ENCODE measurements around the gene STARD10. TPM values are rescaled to one million over a fixed set of nuclear protein-coding genes. Genes with fewer than 3 reads are reported as not detected.

Gene STARD10
- polyA plus RNA-seq, 2 of the 4 experiments (the other 2 are of a cell fraction): 21.2 to 23.2 TPM

- ChIA-PET CTCF (interaction anchor here (0.5 to 15.7 kb wide), 11 partner anchors 11 to 480 kb away, joined by 3 to 339 read pairs (median 6); partner anchors contain the start of gene FCHSD2), POLR2A (no interaction called here)
- 89% methylated on average over 8 of the region's 8 CpGs for WGBS (ENCODE audit: missing lambda C conversion rate)
- Histone ChIP-seq H3K4me2 (no peak overlapping the region), H3K9me3 (no peaks in the 10 kb centered on the region), H3K4me1 (peaks cover 4% of the 10 kb centered on the region; the same call in 2 of the 3 replicates), H3K27ac (no peak overlapping the region), H3K4me3 (no peak overlapping the region)
- ATAC-seq (no peak), FAIRE-seq (no peak), DNase-seq (ENCODE audit: low read depth in 1 of 2, low spot score in 1 of 2) (no peak)
- TF ChIP-seq POLR2AphosphoS2 (conservative IDR thresholded peaks at IDR 0.05; ENCODE audit: low read length) (no peak), EHF (CRISPR knock-in tag; IDR thresholded peaks at IDR 0.05) (no peak), RCOR1 (IDR thresholded peaks at IDR 0.05; ENCODE audit: low read depth, low read length) (no peak), CHD4 (IDR thresholded peaks at IDR 0.05; ENCODE audit: borderline replicate concordance) (no peak), PBX3 (IDR thresholded peaks at IDR 0.05) (no peak), CEBPB (IDR thresholded peaks at IDR 0.05) (no peak), KDM1A (IDR thresholded peaks at IDR 0.05; ENCODE audit: low read depth) (no peak), ATOH8 (CRISPR knock-in tag; IDR thresholded peaks at IDR 0.05; ENCODE audit: low read depth) (no peak)
Measured at GRCh38 chr11:72826942-72827480, 33.2 kb upstream of the STARD10 start.

- 95% methylated on average over 14 of the region's 15 CpGs for WGBS (ENCODE audit: missing lambda C conversion rate)
- POLR2A ChIA-PET: no interaction called here
Measured at GRCh38 chr11:72826191-72826941, 32.5 kb upstream of the STARD10 start.

More at GRCh38 chr11:72826191-72826941, 32.5 kb upstream of the STARD10 start:
- no peak overlapping the region for H3K4me3 ChIP-seq
- H3K9me3 ChIP-seq: no peaks in the 10 kb centered on the region
- CTCF ChIA-PET: interaction anchor here (0.5 to 15.7 kb wide), 8 partner anchors 12 to 480 kb away, joined by 3 to 339 read pairs (median 5); no protein-coding TSS in a partner anchor
- no peak for DNase-seq (ENCODE audit: low read depth in 1 of 2, low spot score in 1 of 2)
- FAIRE-seq: no peak
- H3K4me2 ChIP-seq: no peak overlapping the region
- H3K27ac ChIP-seq: no peak overlapping the region
- H3K4me1 ChIP-seq: peaks cover 3% of the 10 kb centered on the region
- ATAC-seq: no peak
- TF ChIP-seq NR3C1 (IDR thresholded peaks at IDR 0.05): no peak
- TF ChIP-seq PHF8 (IDR thresholded peaks at IDR 0.05; ENCODE audit: borderline replicate concordance, low read depth): no peak
- TF ChIP-seq RARB (CRISPR knock-in tag; IDR thresholded peaks at IDR 0.05): no peak
- TF ChIP-seq, protein P1, sequence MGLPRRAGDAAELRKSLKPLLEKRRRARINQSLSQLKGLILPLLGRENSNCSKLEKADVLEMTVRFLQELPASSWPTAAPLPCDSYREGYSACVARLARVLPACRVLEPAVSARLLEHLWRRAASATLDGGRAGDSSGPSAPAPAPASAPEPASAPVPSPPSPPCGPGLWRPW (IDR thresholded peaks at IDR 0.05): no peak
- TF ChIP-seq FOXS1 (CRISPR knock-in tag; IDR thresholded peaks at IDR 0.05): no peak
- TF ChIP-seq CHD4 (IDR thresholded peaks at IDR 0.05; ENCODE audit: borderline replicate concordance): no peak
- TF ChIP-seq, protein P2, sequence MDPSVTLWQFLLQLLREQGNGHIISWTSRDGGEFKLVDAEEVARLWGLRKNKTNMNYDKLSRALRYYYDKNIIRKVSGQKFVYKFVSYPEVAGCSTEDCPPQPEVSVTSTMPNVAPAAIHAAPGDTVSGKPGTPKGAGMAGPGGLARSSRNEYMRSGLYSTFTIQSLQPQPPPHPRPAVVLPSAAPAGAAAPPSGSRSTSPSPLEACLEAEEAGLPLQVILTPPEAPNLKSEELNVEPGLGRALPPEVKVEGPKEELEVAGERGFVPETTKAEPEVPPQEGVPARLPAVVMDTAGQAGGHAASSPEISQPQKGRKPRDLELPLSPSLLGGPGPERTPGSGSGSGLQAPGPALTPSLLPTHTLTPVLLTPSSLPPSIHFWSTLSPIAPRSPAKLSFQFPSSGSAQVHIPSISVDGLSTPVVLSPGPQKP (IDR thresholded peaks at IDR 0.05; ENCODE audit: low read depth, low read length): no peak
- TF ChIP-seq MAFK (IDR thresholded peaks at IDR 0.05; ENCODE audit: partially characterized antibody): no peak
- no peak for TF ChIP-seq RNF2 (IDR thresholded peaks at IDR 0.05; ENCODE audit: borderline replicate concordance, low read depth)
- no peak for TF ChIP-seq HOXB13 (CRISPR knock-in tag; IDR thresholded peaks at IDR 0.05; ENCODE audit: low read depth)
- no peak for TF ChIP-seq FOSB (CRISPR knock-in tag; IDR thresholded peaks at IDR 0.05)
- no peak for TF ChIP-seq ZFP36 (IDR thresholded peaks at IDR 0.05; ENCODE audit: borderline replicate concordance, partially characterized antibody)
- no peak for TF ChIP-seq RCOR1 (IDR thresholded peaks at IDR 0.05; ENCODE audit: low read depth, low read length)
- TF ChIP-seq BHLHE40 (IDR thresholded peaks at IDR 0.05; ENCODE audit: low read depth, low read length): no peak
- TF ChIP-seq CBX2 (IDR thresholded peaks at IDR 0.05; ENCODE audit: borderline replicate concordance, low read depth): no peak
- no peak for TF ChIP-seq ZNF302 (CRISPR knock-in tag; IDR thresholded peaks at IDR 0.05)
- TF ChIP-seq GATA3 (IDR thresholded peaks at IDR 0.05; ENCODE audit: borderline replicate concordance): no peak
- no peak for TF ChIP-seq USF2 (IDR thresholded peaks at IDR 0.05)
